ENCODE data around the gene IL16. TPM values are rescaled to one million over a fixed set of nuclear protein-coding genes. Genes with fewer than 3 reads are reported as not detected.

The IL16 gene
- total and polyA plus RNA-seq, 4 experiments from 2014 or later: 190 to 400 (median 362) TPM

DNA sequence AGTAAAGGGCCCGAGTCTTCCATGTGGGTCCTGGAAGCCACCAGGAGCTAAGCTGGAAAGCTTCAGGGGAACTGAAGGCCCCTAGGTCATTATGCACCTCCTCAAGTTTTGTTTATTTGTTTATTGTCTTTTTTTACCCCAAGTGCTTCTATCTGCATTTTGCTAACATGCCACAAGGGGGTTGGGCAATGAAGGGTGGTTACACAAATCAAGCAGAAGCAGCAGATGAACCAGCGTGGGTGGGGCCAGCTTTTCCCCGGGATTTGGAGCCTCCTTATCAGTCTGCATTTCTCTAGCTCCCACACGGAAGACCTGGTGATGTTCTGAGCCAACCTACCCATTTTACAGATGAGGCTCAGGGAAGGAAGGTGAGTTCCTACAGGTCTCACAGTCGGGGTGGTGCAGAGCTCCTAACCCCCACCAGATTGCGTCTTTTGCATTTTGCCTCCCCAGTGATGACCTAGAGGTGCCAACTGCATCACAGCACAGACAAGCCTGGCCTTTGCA lies 160.6 kb downstream of the IL16 start:
- no peaks in the 10 kb centered on the region for H3K9me3 ChIP-seq (ENCODE audit: control insufficient read depth in 1 of 2, low read length in 2 of 2)
- H3K27me3 Mint-ChIP-seq: peaks cover 3 to 7% of the 10 kb centered on the region in 2 donors
- no peak overlapping the region for H3K27ac ChIP-seq (ENCODE audit: low read depth, low read length)
- no peak overlapping the region for H3K4me3 ChIP-seq (ENCODE audit: low read length in 2 of 2)
- DNase-seq: no peak
- no peaks in the 10 kb centered on the region for H3K4me1 Mint-ChIP-seq
- ChIA-PET POLR2A (ENCODE audit: partially characterized antibody) (no interaction called here), CTCF (ENCODE audit: partially characterized antibody) (interaction anchor here (0.9 to 3.9 kb wide), 6 partner anchors 16 to 91 kb away, joined by 3 to 27 read pairs (median 4); no protein-coding TSS in a partner anchor)
- intact Hi-C loops (cut with micrococcal nuclease): no loop called here
- H3K36me3 Mint-ChIP-seq: no peaks in the 10 kb centered on the region
- no peaks in the 10 kb centered on the region for H3K4me1 ChIP-seq (ENCODE audit: insufficient read depth, low read length)
- no peak overlapping the region for H3K27ac Mint-ChIP-seq
- H3K36me3 ChIP-seq (ENCODE audit: insufficient read depth, low read length): no peaks in the 10 kb centered on the region
- H3K9me3 Mint-ChIP-seq: peaks cover 0 to 2% (median 0%) of the 10 kb centered on the region in 8 donors
- H3K27me3 ChIP-seq (ENCODE audit: insufficient read depth, low read length): no peaks in the 10 kb centered on the region
- H3K4me3 Mint-ChIP-seq: peak overlapping the region in 1 of 8 donors; percentile 3

- Histone ChIP-seq H3K36me3 (ENCODE audit: insufficient read depth, low read length) (no peaks in the 10 kb centered on the region), H3K4me1 (ENCODE audit: insufficient read depth, low read length) (no peaks in the 10 kb centered on the region), H3K4me3 (ENCODE audit: low read length in 2 of 2) (no peak overlapping the region), H3K27me3 (ENCODE audit: insufficient read depth, low read length) (no peaks in the 10 kb centered on the region), H3K9me3 (ENCODE audit: control insufficient read depth in 1 of 2, low read length in 2 of 2) (no peaks in the 10 kb centered on the region), H3K27ac (ENCODE audit: low read depth, low read length) (no peak overlapping the region)
- CTCF ChIA-PET (ENCODE audit: partially characterized antibody): interaction anchor here (1.3 to 3.9 kb wide), 3 partner anchors 22 to 92 kb away, joined by 3 to 27 read pairs (median 15); no protein-coding TSS in a partner anchor
- no peak for DNase-seq
- intact Hi-C loops (cut with micrococcal nuclease): no loop called here
- no peaks in the 10 kb centered on the region for H3K36me3 Mint-ChIP-seq
- H3K9me3 Mint-ChIP-seq: peaks cover 0 to 2% (median 0%) of the 10 kb centered on the region in 8 donors
- peaks cover 3 to 7% of the 10 kb centered on the region in 2 donors for H3K27me3 Mint-ChIP-seq
- H3K4me3 Mint-ChIP-seq: no peak overlapping the region
- no peaks in the 10 kb centered on the region for H3K4me1 Mint-ChIP-seq
- H3K27ac Mint-ChIP-seq: no peak overlapping the region
- POLR2A ChIA-PET (ENCODE audit: partially characterized antibody): no interaction called here
Measured at GRCh38 chr15:81358248-81358647, 161.6 kb downstream of the IL16 start.

GRCh38 chr15:81360491-81360890 lies 163.8 kb downstream of the IL16 start:
- peaks cover 3 to 7% of the 10 kb centered on the region in 2 donors for H3K27me3 Mint-ChIP-seq
- Histone ChIP-seq H3K27ac (ENCODE audit: low read depth, low read length) (no peak overlapping the region), H3K36me3 (ENCODE audit: insufficient read depth, low read length) (no peaks in the 10 kb centered on the region), H3K4me3 (ENCODE audit: low read length in 2 of 2) (no peak overlapping the region), H3K9me3 (ENCODE audit: control insufficient read depth in 1 of 2, low read length in 2 of 2) (no peaks in the 10 kb centered on the region), H3K27me3 (ENCODE audit: insufficient read depth, low read length) (no peaks in the 10 kb centered on the region), H3K4me1 (ENCODE audit: insufficient read depth, low read length) (no peaks in the 10 kb centered on the region)
- ChIA-PET POLR2A (ENCODE audit: partially characterized antibody) (no interaction called here), CTCF (ENCODE audit: partially characterized antibody) (no interaction called here)
- DNase-seq: no peak
- H3K27ac Mint-ChIP-seq: no peak overlapping the region
- H3K9me3 Mint-ChIP-seq: peaks cover 0 to 2% (median 0%) of the 10 kb centered on the region in 8 donors
- intact Hi-C loops (cut with micrococcal nuclease): no loop called here
- no peaks in the 10 kb centered on the region for H3K36me3 Mint-ChIP-seq
- no peaks in the 10 kb centered on the region for H3K4me1 Mint-ChIP-seq
- H3K4me3 Mint-ChIP-seq: no peak overlapping the region

DNA sequence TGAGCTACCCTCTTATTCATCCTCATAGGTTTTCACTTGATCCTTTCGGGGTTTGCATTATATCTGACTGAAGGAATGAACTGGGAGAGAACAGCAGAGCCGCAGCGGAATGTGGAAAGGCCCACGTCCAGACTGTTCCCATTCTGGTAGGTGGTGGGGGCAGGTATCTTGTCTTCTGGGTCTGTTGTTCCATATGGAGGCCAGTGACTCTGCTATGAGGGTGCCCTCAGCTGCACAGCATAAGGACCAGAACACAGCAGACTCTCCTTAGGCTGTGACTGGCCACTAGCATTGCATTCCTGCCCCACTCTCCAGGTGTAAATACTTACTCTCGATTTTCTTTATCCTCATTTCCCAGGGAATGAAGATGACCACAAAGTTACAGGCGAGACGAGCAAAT lies 165.2 kb downstream of the IL16 start:
- no peaks in the 10 kb centered on the region for H3K4me1 Mint-ChIP-seq
- H3K27me3 Mint-ChIP-seq: peaks cover 3 to 7% of the 10 kb centered on the region in 2 donors
- H3K27ac ChIP-seq (ENCODE audit: low read depth, low read length): no peak overlapping the region
- no peaks in the 10 kb centered on the region for H3K36me3 ChIP-seq (ENCODE audit: insufficient read depth, low read length)
- H3K4me1 ChIP-seq (ENCODE audit: insufficient read depth, low read length): no peaks in the 10 kb centered on the region
- no peak for DNase-seq
- H3K4me3 Mint-ChIP-seq: no peak overlapping the region
- POLR2A ChIA-PET (ENCODE audit: partially characterized antibody): no interaction called here
- intact Hi-C loops (cut with micrococcal nuclease): no loop called here
- no peaks in the 10 kb centered on the region for H3K36me3 Mint-ChIP-seq
- H3K27me3 ChIP-seq (ENCODE audit: insufficient read depth, low read length): no peaks in the 10 kb centered on the region
- H3K27ac Mint-ChIP-seq: no peak overlapping the region
- CTCF ChIA-PET (ENCODE audit: partially characterized antibody): interaction anchor here (0.8 to 1.1 kb wide), 2 partner anchors 26 to 96 kb away, joined by 3 to 6 read pairs; no protein-coding TSS in a partner anchor
- no peaks in the 10 kb centered on the region for H3K9me3 ChIP-seq (ENCODE audit: control insufficient read depth in 1 of 2, low read length in 2 of 2)
- peaks cover 0 to 2% (median 0%) of the 10 kb centered on the region in 8 donors for H3K9me3 Mint-ChIP-seq
- H3K4me3 ChIP-seq (ENCODE audit: low read length in 2 of 2): no peak overlapping the region

GRCh38 chr15:81362790-81363189 lies 166.1 kb downstream of the IL16 start:
- DNase-seq: no peak
- Mint-ChIP-seq H3K36me3 (no peaks in the 10 kb centered on the region), H3K9me3 (peaks cover 0 to 2% (median 0%) of the 10 kb centered on the region in 8 donors), H3K27me3 (peaks cover 1 to 7% of the 10 kb centered on the region in 2 donors), H3K4me3 (no peak overlapping the region), H3K4me1 (no peaks in the 10 kb centered on the region), H3K27ac (no peak overlapping the region)
- H3K9me3 ChIP-seq (ENCODE audit: control insufficient read depth in 1 of 2, low read length in 2 of 2): no peaks in the 10 kb centered on the region
- no peaks in the 10 kb centered on the region for H3K36me3 ChIP-seq (ENCODE audit: insufficient read depth, low read length)
- no peaks in the 10 kb centered on the region for H3K4me1 ChIP-seq (ENCODE audit: insufficient read depth, low read length)
- ChIA-PET POLR2A (ENCODE audit: partially characterized antibody) (no interaction called here), CTCF (ENCODE audit: partially characterized antibody) (no interaction called here)
- no peaks in the 10 kb centered on the region for H3K27me3 ChIP-seq (ENCODE audit: insufficient read depth, low read length)
- no peak overlapping the region for H3K27ac ChIP-seq (ENCODE audit: low read depth, low read length)
- H3K4me3 ChIP-seq (ENCODE audit: low read length in 2 of 2): no peak overlapping the region
- intact Hi-C loops (cut with micrococcal nuclease): no loop called here

DNA sequence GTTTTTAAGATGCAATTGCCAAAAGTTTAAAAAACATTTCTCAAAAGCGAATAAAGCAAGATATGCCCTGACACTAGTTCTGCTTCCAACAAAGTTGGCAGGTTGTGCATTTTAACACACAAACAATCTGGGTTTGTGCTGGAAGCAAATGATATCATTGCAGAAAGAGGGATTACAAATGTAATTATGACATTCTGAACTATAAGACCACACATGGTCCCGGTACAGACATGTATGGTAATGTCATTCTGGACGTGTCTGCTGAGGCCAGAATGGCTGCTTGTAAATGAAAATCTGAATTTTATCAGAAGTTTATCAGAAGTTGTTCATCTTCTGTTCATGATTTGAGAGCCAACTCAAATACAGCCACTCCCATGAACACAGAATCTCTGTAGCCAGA lies 166.6 kb downstream of the IL16 start:
- Mint-ChIP-seq H3K4me3 (no peak overlapping the region), H3K9me3 (peaks cover 0 to 2% (median 0%) of the 10 kb centered on the region in 8 donors)
- H3K27me3 ChIP-seq (ENCODE audit: insufficient read depth, low read length): no peaks in the 10 kb centered on the region

More for the DNA sequence above, 166.6 kb downstream of the IL16 start:
- no peak for DNase-seq
- no peak overlapping the region for H3K4me3 ChIP-seq (ENCODE audit: low read length in 2 of 2)
- no peaks in the 10 kb centered on the region for H3K36me3 Mint-ChIP-seq
- H3K27ac Mint-ChIP-seq: no peak overlapping the region
- ChIA-PET POLR2A (ENCODE audit: partially characterized antibody) (no interaction called here), CTCF (ENCODE audit: partially characterized antibody) (no interaction called here)
- H3K27ac ChIP-seq (ENCODE audit: low read depth, low read length): no peak overlapping the region
- H3K27me3 Mint-ChIP-seq: peaks cover 1 to 6% of the 10 kb centered on the region in 2 donors
- intact Hi-C loops (cut with micrococcal nuclease): no loop called here
- H3K9me3 ChIP-seq (ENCODE audit: control insufficient read depth in 1 of 2, low read length in 2 of 2): no peaks in the 10 kb centered on the region
- no peaks in the 10 kb centered on the region for H3K4me1 ChIP-seq (ENCODE audit: insufficient read depth, low read length)
- no peaks in the 10 kb centered on the region for H3K36me3 ChIP-seq (ENCODE audit: insufficient read depth, low read length)
- H3K4me1 Mint-ChIP-seq: no peaks in the 10 kb centered on the region

Data from CD4-positive, alpha-beta memory T cell (primary cell).